Hepatocyte (in vitro differentiated cells): ENCODE results near the gene FAM177B. TPM values are rescaled to one million over a fixed set of nuclear protein-coding genes. Genes with fewer than 3 reads are reported as not detected.

ENCODE experiments used
- DNase-seq: peaks from one replicate; pipeline ENCODE4 v3.0.0-alpha.2; 2016; ENCODE audit warnings: low spot score
- H2AFZ ChIP-seq: fragments of 200-600 bp; sonication (generic); 2 replicates; pipeline ENCODE4 v1.6.0; 2016; ENCODE audit warnings: antibody characterized with exemption, mild to moderate bottlenecking
- H3K27ac ChIP-seq: fragments of 200-600 bp; sonication (generic); 2 replicates; pipeline ENCODE4 v1.5.1; 2016; ENCODE audit warnings: mild to moderate bottlenecking
- H3K27me3 ChIP-seq: fragments of 200-600 bp; sonication (generic); 2 replicates; pipeline ENCODE4 v1.6.1; 2016
- H3K36me3 ChIP-seq: fragments of 200-600 bp; sonication (generic); replicated peaks from 2 replicates; pipeline ENCODE4 v1.5.1; 2016; ENCODE audit warnings: low read depth; ENCODE audit not compliant: insufficient read depth
- H3K4me1 ChIP-seq: fragments of 200-600 bp; sonication (generic); 2 replicates; pipeline ENCODE4 v1.5.1; 2016; ENCODE audit warnings: mild to moderate bottlenecking, moderate library complexity; ENCODE audit not compliant: insufficient read depth
- H3K4me2 ChIP-seq: fragments of 200-600 bp; sonication (generic); 2 replicates; pipeline ENCODE4 v1.6.0; 2016
- H3K4me3 ChIP-seq: fragments of 200-600 bp; sonication (generic); 2 replicates; pipeline ENCODE4 v1.5.1; 2016; ENCODE audit warnings: mild to moderate bottlenecking
- H3K79me2 ChIP-seq: fragments of 200-600 bp; sonication (generic); 2 replicates; pipeline ENCODE4 v1.6.0; 2017; ENCODE audit warnings: mild to moderate bottlenecking
- H3K9me2 ChIP-seq: fragments of 200-600 bp; sonication (generic); replicated peaks from 2 replicates; pipeline ENCODE4 v1.6.0; 2017; ENCODE audit warnings: mild to moderate bottlenecking; ENCODE audit not compliant: insufficient read depth
- H3K9me3 ChIP-seq: fragments of 200-600 bp; sonication (generic); 2 replicates; pipeline ENCODE4 v1.5.1; 2016; ENCODE audit warnings: low read depth, mild to moderate bottlenecking
- H4K20me1 ChIP-seq: fragments of 200-600 bp; sonication (generic); 2 replicates; pipeline ENCODE4 v1.6.0; 2016; ENCODE audit warnings: mild to moderate bottlenecking; ENCODE audit not compliant: insufficient read depth, poor library complexity, severe bottlenecking
- EZH2 ChIP-seq: fragments of 200-600 bp; sonication (generic); IDR thresholded peaks from 2 replicates; pipeline ENCODE4 v1.6.1; 2016; ENCODE audit warnings: antibody characterized with exemption, mild to moderate bottlenecking, borderline replicate concordance
- EZH2phosphoT487 ChIP-seq: fragments of 200-600 bp; sonication (generic); IDR thresholded peaks from one replicate; pipeline ENCODE4 v1.6.1; 2018; ENCODE audit warnings: antibody characterized with exemption, mild to moderate bottlenecking, low read depth, moderate library complexity; ENCODE audit not compliant: unreplicated experiment, severe bottlenecking
- WGBS: methylation state at CpG from one replicate; pipeline ENCODE4 v1.1.6; 2016; ENCODE audit warnings: low lambda C conversion rate; ENCODE audit errors: missing lambda C conversion rate; 5-methylcytosine and 5-hydroxymethylcytosine counted together
- polyA plus RNA-seq: library from polyadenylated mRNA; unstranded; fragments of >200 nt; fragmentation: Nextera tagmentation; extraction: Ambion mirVana; gene quantifications from 2 replicates; pipeline ENCODE4 v1.2.1, GENCODE V29; 2016
- total RNA-seq: library from RNA; depleted of rRNA; stranded (reverse); fragments of >200 nt; gene quantifications from 2 replicates; pipeline ENCODE4 v1.2.3, GENCODE V29; 2014
- TF ChIP-seq, protein P1 (sequence below): fragments of 200-600 bp; sonication (generic); IDR thresholded peaks from 2 replicates; pipeline ENCODE4 v1.5.1; 2016; ENCODE audit warnings: antibody characterized with exemption, mild to moderate bottlenecking; ENCODE audit not compliant: poor library complexity

The FAM177B gene
- total and polyA plus RNA-seq, 2 experiments from 2014 or later: 0.19 to 1.7 TPM

DNA sequence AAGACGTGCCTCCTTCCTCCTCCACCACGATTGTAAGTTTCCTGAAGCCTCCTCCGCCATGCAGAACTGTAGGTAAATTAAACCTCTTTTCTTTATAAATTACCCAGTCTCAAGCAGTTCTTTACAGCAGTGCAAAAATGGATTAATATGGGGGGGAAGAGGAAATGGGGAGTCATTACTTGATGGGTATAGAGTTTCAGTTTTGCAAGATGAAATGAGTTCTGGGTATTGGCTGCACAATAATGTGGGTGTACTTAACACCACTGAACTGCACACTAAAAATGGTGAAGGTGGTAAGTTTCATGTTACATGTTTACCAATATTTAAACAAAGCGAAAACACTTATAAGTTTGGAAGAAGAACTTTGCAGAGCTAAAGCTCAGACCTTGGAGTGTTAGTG is 53.5 kb downstream of the FAM177B start:
- no peak overlapping the region for H3K4me3 ChIP-seq
- TF ChIP-seq EZH2 (no peak), EZH2phosphoT487 (no peak)
- TF ChIP-seq, protein P1, sequence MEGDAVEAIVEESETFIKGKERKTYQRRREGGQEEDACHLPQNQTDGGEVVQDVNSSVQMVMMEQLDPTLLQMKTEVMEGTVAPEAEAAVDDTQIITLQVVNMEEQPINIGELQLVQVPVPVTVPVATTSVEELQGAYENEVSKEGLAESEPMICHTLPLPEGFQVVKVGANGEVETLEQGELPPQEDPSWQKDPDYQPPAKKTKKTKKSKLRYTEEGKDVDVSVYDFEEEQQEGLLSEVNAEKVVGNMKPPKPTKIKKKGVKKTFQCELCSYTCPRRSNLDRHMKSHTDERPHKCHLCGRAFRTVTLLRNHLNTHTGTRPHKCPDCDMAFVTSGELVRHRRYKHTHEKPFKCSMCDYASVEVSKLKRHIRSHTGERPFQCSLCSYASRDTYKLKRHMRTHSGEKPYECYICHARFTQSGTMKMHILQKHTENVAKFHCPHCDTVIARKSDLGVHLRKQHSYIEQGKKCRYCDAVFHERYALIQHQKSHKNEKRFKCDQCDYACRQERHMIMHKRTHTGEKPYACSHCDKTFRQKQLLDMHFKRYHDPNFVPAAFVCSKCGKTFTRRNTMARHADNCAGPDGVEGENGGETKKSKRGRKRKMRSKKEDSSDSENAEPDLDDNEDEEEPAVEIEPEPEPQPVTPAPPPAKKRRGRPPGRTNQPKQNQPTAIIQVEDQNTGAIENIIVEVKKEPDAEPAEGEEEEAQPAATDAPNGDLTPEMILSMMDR: no peak
- H3K4me1 ChIP-seq: no peaks in the 10 kb centered on the region
- H3K36me3 ChIP-seq: no peaks in the 10 kb centered on the region
- 89% methylated on average over 4 of the region's 4 CpGs for WGBS
- H3K27ac ChIP-seq: no peak overlapping the region
- no peak overlapping the region for H2AFZ ChIP-seq
- H3K79me2 ChIP-seq: no peaks in the 10 kb centered on the region
- H3K27me3 ChIP-seq: no peaks in the 10 kb centered on the region
- H3K4me2 ChIP-seq: no peak overlapping the region
- no peaks in the 10 kb centered on the region for H4K20me1 ChIP-seq
- H3K9me2 ChIP-seq: no peaks in the 10 kb centered on the region
- DNase-seq: no peak
- H3K9me3 ChIP-seq: no peaks in the 10 kb centered on the region

DNA sequence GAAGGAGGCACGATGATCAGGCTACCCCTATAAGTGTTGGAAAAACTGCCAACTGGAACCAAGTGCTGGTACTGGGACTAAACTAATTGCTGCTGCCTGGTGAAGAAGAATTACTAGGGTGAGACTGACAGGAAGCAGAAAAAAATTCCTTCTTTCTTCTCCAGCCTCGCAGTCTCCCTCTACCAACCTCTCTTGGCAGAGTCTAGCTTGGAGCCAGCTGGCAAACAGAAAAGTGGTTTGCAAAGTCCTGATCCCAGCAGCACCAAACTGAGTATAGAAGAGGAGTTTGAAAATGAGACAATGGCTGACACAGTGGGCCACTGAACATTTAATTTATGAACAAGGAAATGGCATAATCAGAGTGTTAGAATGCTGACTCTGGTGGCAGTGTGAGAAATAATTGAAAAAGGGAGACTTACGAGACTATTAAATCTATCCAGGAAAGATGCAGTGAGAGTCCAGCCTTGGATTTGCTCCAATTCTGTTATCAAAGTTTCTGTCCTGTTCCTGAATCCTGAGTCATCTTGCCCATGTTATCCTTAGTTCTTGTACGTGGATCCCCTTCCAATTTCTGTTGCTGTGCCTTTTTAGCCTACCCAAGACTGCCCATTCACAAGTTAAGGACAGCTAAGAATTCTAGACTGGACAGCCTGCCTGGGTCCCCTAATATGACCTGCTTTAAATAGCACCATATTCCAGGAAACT is 54.2 kb downstream of the FAM177B start:
- Histone ChIP-seq H3K36me3 (no peaks in the 10 kb centered on the region), H3K4me3 (no peak overlapping the region), H3K27ac (no peak overlapping the region), H4K20me1 (no peaks in the 10 kb centered on the region), H3K4me2 (no peak overlapping the region), H3K9me2 (no peaks in the 10 kb centered on the region), H3K9me3 (no peaks in the 10 kb centered on the region), H2AFZ (no peak overlapping the region), H3K4me1 (no peaks in the 10 kb centered on the region), H3K79me2 (no peaks in the 10 kb centered on the region), H3K27me3 (no peaks in the 10 kb centered on the region)
- 73% methylated on average over 4 of the region's 4 CpGs for WGBS
- DNase-seq: no peak
- TF ChIP-seq EZH2phosphoT487: no peak
- no peak for TF ChIP-seq EZH2
- TF ChIP-seq, protein P1: no peak

DNA sequence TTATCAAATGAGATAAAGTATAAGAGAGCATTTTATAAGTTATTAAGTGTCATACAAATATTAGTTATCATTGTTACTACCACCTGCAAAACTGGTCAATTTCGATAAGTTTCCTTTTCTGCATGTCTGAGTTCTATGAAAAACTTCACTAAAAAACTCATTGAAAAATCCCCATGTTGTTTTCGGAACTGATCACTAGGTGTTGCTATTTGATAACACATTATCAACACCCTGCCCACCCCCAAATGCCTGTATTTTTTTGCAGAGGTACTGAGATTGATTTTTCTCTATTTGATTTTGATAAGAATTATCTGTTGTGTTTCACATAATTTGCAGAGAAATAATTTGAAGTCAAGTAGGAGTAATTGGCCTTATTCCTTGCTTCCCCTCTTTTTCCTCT is 55.7 kb downstream of the FAM177B start:
- 13% methylated on average over 2 of the region's 2 CpGs for WGBS
- no peak overlapping the region for H2AFZ ChIP-seq
- no peak for TF ChIP-seq EZH2
- TF ChIP-seq, protein P1: peak; percentile 72

More for the DNA sequence above, 55.7 kb downstream of the FAM177B start:
- Histone ChIP-seq H3K9me3 (no peaks in the 10 kb centered on the region), H4K20me1 (no peaks in the 10 kb centered on the region), H3K27ac (no peak overlapping the region), H3K9me2 (no peaks in the 10 kb centered on the region), H3K4me3 (no peak overlapping the region), H3K4me2 (no peak overlapping the region), H3K36me3 (no peaks in the 10 kb centered on the region), H3K4me1 (no peaks in the 10 kb centered on the region), H3K79me2 (no peaks in the 10 kb centered on the region), H3K27me3 (no peaks in the 10 kb centered on the region)
- DNase-seq: peak; percentile 42
